Bronchial epithelial cell (primary cell): Measurements from ENCODE around the gene MICAL3. TPM values are rescaled to one million over a fixed set of nuclear protein-coding genes. Genes with fewer than 3 reads are reported as not detected.
"Not testable (repeated sequence)": the region's sequence is repeated elsewhere in the genome, so short reads cannot be mapped to it uniquely, and the experiment has no call there.

ENCODE experiments used
- DNase-seq: peaks from one replicate; pipeline ENCODE4 v3.0.0-alpha.2; 2010; ENCODE audit warnings: low read depth
- FAIRE-seq: peaks from 2 replicates; lab custom pipeline; 2011; peaks lifted over from hg19 to GRCh38; lab: Jason Lieb, UNC
- H3K27me3 ChIP-seq: 2 replicates; pipeline ENCODE4 v1.5.1; 2011; ENCODE audit warnings: low read length; ENCODE audit not compliant: control insufficient read depth, insufficient read depth
- H3K36me3 ChIP-seq: 2 replicates; pipeline ENCODE4 v1.5.1; 2011; ENCODE audit warnings: low read length; ENCODE audit not compliant: control insufficient read depth, insufficient read depth
- H3K4me3 ChIP-seq: 2 replicates; pipeline ENCODE4 v1.5.1; 2011; ENCODE audit warnings: mild to moderate bottlenecking, low read depth, low read length, control low read depth
- CTCF ChIP-seq: IDR thresholded peaks from 2 replicates; pipeline ENCODE4 v1.5.1; 2011; ENCODE audit warnings: mild to moderate bottlenecking, moderate library complexity, low read length, control low read depth, inconsistent platforms; ENCODE audit not compliant: insufficient read depth, severe bottlenecking
- total RNA-seq: library from RNA; depleted of rRNA; stranded (reverse); fragments of >200 nt; gene quantifications from 2 replicates; pipeline ENCODE4 v1.2.1, GENCODE V29; 2014

Gene MICAL3
- total RNA-seq, 1 donor from 2014 or later = 13.4 TPM

DNA sequence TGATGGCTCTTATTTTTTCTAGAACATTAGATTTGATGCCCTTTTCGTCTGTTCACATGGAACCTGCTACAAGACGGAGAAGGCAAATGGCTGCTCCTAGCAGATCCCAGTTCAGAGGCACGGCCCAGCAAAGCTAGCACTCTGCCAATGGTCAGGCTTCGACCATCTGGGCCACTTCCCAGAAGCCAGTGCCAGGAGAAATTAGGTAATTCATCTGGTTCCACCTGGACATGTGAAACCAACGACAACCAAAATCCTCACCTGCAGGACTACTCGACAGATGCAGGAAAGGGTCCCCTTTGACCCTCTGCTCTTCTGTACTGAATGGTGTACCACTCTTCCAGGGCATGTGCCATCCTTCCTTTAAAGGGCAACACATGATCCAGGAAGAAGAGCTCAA lies 25.4 kb downstream of the MICAL3 start:
- no peak overlapping the region for H3K4me3 ChIP-seq
- FAIRE-seq = no peak

GRCh38 chr22:17997456-17997855 lies 26.9 kb downstream of the MICAL3 start:
- no peaks in the 10 kb centered on the region for H3K27me3 ChIP-seq
- no peak overlapping the region for H3K4me3 ChIP-seq
- H3K36me3 ChIP-seq = no peaks in the 10 kb centered on the region
- TF ChIP-seq CTCF = no peak
- DNase-seq (peak; percentile 35), FAIRE-seq (no peak)

More for the DNA sequence above, 25.4 kb downstream of the MICAL3 start:
- TF ChIP-seq CTCF = no peak
- no peak for DNase-seq
- H3K27me3 ChIP-seq = no peaks in the 10 kb centered on the region
- no peaks in the 10 kb centered on the region for H3K36me3 ChIP-seq

DNA sequence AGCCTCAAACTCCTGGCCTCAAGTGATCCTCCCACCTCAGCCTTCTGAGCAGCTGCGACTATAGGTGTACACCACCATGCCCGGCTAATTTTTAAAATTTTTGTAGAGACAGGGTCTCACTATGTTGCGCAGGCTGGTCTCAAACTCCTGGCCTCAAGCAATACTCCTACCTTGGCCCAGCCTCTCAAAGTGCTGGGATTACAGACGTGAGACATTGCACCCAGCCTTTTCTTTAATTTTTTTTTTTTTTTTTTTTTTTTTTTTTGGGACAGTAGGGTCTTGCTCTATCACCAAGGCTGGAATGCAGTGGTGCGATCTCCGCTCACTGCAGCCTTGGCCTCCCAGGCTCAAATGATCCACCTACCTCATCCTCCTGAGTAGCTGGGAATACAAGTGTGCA lies 29.1 kb downstream of the MICAL3 start:
- not testable (repeated sequence) for H3K27me3 ChIP-seq, FAIRE-seq, H3K36me3 ChIP-seq, DNase-seq, H3K4me3 ChIP-seq

- Histone ChIP-seq H3K27me3 (no peaks in the 10 kb centered on the region), H3K4me3 (no peak overlapping the region), H3K36me3 (no peaks in the 10 kb centered on the region)
- DNase-seq = no peak
- TF ChIP-seq CTCF = no peak
- no peak for FAIRE-seq
Measured at GRCh38 chr22:17994424-17995108, 29.8 kb downstream of the MICAL3 start.

GRCh38 chr22:17992976-17993375 lies 31.4 kb downstream of the MICAL3 start:
- H3K27me3 ChIP-seq, DNase-seq, H3K4me3 ChIP-seq, FAIRE-seq, H3K36me3 ChIP-seq: not testable (repeated sequence)

GRCh38 chr22:17991992-17992391 lies 32.4 kb downstream of the MICAL3 start:
- H3K36me3 ChIP-seq, DNase-seq, H3K4me3 ChIP-seq, H3K27me3 ChIP-seq: not testable (repeated sequence)
- peak; percentile 97 for FAIRE-seq

DNA sequence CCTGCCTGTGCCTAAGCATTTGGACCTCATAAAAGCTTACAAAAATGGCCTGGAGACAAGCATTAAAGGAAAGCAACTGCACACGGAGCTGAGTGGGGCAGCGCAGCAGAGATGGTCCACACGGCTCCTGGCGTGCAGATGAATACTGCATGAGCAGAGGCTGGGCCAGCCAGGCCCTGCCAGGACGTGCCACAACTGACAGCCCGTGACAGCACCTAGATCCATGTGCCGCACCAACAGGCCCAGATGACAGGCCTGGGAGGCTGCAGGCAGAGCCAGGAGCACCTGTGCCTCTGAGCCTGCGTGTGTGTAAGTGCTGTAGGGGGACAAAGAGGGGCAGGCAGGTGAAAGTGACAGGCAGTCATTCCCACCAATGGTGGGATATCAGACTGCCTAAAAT lies 33.4 kb downstream of the MICAL3 start:
- H3K36me3 ChIP-seq = no peaks in the 10 kb centered on the region
- TF ChIP-seq CTCF = no peak
- H3K27me3 ChIP-seq = no peaks in the 10 kb centered on the region
- FAIRE-seq = no peak
- H3K4me3 ChIP-seq = no peak overlapping the region
- DNase-seq = peak; percentile 41
